Activated CD8-positive, alpha-beta T cell treated with anti-CD3 and anti-CD28 coated beads for 36 hours (primary cell): ENCODE results near the gene GLIS2. TPM values are rescaled to one million over a fixed set of nuclear protein-coding genes. Genes with fewer than 3 reads are reported as not detected.

ENCODE experiments used
- ATAC-seq: fragments of 200-7000 bp; cut with Tn5 transposase; one replicate; pipeline ENCODE4 v1.10.0; 2021; ENCODE audit warnings: mild to moderate bottlenecking, moderate library complexity
- CTCF ChIA-PET: fragments of 350-600 bp; sonication (Branson Sonifier 250); formaldehyde crosslinking; loops from one replicate; lab custom pipeline; 2021; ENCODE audit warnings: antibody characterized with exemption; lab: Charles Lee
- POLR2A ChIA-PET: fragments of 350-600 bp; sonication (Branson Sonifier 250); formaldehyde crosslinking; loops from one replicate; lab custom pipeline; 2021; ENCODE audit warnings: antibody characterized with exemption; lab: Charles Lee
- DNase-seq: peaks from one replicate; pipeline ENCODE4 v3.0.0-alpha.2; 2020
- H3K27ac Mint-ChIP-seq: one replicate; pipeline ENCODE4 v1.8.0; 2021; ENCODE audit warnings: mild to moderate bottlenecking, mixed read lengths
- H3K27me3 Mint-ChIP-seq: one replicate; pipeline ENCODE4 v1.8.0; 2021; ENCODE audit warnings: mixed read lengths
- H3K36me3 Mint-ChIP-seq: one replicate; pipeline ENCODE4 v1.8.0; 2021; ENCODE audit warnings: low read depth, mixed read lengths
- H3K4me1 Mint-ChIP-seq: one replicate; pipeline ENCODE4 v1.8.0; 2021; ENCODE audit warnings: low read depth, mixed read lengths
- H3K4me3 Mint-ChIP-seq: one replicate; pipeline ENCODE4 v1.8.0; 2021; ENCODE audit warnings: mild to moderate bottlenecking, moderate library complexity, mixed read lengths
- H3K9me3 Mint-ChIP-seq: one replicate; pipeline ENCODE4 v1.8.0; 2021; ENCODE audit warnings: mixed read lengths
- intact Hi-C: fragments of 100-400 bp; cut with micrococcal nuclease; formaldehyde crosslinking; loops from one replicate; pipeline ENCODE4 v1.10.0; 2022
- total RNA-seq, 2 experiments: library from RNA; stranded (reverse); gene quantifications; one replicate each; pipeline ENCODE4 v1.2.3, GENCODE V29; 2021
- TF ChIP-seq, protein P1 (sequence below): fragments of 200-600 bp; IDR thresholded peaks from one replicate; pipeline ENCODE4 v1.8.0; 2022; ENCODE audit warnings: antibody characterized with exemption, mild to moderate bottlenecking

The GLIS2 gene
- total RNA-seq, 2 experiments from 2014 or later = 0.49 to 0.77 TPM

DNA sequence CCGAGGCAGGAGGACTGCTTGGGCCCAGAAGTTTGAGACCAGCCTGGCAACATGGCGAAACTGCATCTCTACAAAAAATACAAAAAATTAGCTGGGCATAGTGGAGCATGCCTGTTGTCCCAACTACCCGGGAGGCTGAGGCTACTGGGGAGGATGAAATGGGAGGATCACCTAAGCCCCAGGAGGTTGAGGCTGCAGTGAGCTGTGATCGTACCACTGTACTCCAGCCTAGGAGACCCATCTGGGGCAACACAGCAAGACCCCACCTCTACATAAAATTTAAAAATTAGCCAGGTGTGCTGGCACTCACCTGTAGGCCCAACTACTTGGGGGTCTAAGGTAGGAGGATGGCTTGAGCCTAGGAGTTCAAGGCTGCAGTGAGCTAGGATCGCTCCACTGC is 33.5 kb downstream of the GLIS2 start:
- Mint-ChIP-seq H3K4me1 (peaks cover 31% of the 10 kb centered on the region), H3K9me3 (no peaks in the 10 kb centered on the region), H3K4me3 (peak overlapping the region; percentile 57), H3K27ac (no peak overlapping the region), H3K36me3 (peaks cover 4% of the 10 kb centered on the region), H3K27me3 (no peaks in the 10 kb centered on the region)
- TF ChIP-seq, protein P1, sequence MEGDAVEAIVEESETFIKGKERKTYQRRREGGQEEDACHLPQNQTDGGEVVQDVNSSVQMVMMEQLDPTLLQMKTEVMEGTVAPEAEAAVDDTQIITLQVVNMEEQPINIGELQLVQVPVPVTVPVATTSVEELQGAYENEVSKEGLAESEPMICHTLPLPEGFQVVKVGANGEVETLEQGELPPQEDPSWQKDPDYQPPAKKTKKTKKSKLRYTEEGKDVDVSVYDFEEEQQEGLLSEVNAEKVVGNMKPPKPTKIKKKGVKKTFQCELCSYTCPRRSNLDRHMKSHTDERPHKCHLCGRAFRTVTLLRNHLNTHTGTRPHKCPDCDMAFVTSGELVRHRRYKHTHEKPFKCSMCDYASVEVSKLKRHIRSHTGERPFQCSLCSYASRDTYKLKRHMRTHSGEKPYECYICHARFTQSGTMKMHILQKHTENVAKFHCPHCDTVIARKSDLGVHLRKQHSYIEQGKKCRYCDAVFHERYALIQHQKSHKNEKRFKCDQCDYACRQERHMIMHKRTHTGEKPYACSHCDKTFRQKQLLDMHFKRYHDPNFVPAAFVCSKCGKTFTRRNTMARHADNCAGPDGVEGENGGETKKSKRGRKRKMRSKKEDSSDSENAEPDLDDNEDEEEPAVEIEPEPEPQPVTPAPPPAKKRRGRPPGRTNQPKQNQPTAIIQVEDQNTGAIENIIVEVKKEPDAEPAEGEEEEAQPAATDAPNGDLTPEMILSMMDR = no peak
- DNase-seq (no peak), ATAC-seq (no peak)
- CTCF ChIA-PET = interaction anchor here (0.7 to 3.0 kb wide), 7 partner anchors 9 to 127 kb away, joined by 3 to 16 read pairs (median 8); partner anchors contain the start of genes HMOX2 and TFAP4
- intact Hi-C loops = no loop called here
- POLR2A ChIA-PET = interaction anchor here (0.6 to 2.5 kb wide), 10 partner anchors 9 to 296 kb away, joined by 3 to 10 read pairs (median 4); partner anchors contain the start of genes TFAP4 and VASN

DNA sequence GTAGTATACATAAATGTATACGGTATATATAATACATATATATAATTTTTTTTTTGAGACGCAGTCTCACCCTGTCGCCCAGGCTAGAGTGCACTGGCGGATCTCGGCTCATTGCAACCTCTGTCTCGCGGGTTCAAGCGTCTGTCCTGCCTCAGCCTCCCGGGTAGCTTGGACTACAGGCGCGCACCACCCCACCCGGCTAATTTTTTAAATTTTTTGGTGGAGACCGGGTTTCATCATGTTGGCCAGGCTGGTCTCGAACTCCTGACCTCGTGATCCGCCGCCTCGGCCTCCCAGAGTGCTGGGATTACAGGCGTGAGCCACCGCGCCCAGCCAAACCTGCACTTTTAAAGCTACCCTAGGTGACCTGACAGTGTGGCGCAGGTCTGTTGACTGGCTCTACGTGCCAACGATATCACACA is 34.5 kb downstream of the GLIS2 start:
- Mint-ChIP-seq H3K9me3 (no peaks in the 10 kb centered on the region), H3K27ac (peak overlapping the region; percentile 95), H3K36me3 (peaks cover 4% of the 10 kb centered on the region), H3K27me3 (no peaks in the 10 kb centered on the region), H3K4me1 (peaks cover 29% of the 10 kb centered on the region), H3K4me3 (peak overlapping the region; percentile 96)
- ATAC-seq = peak; percentile 6
- ChIA-PET CTCF (interaction anchor here (0.9 to 3.0 kb wide), 11 partner anchors 8 to 126 kb away, joined by 3 to 16 read pairs (median 4); partner anchors contain the start of genes HMOX2 and TFAP4), POLR2A (interaction anchor here (0.7 to 2.5 kb wide), 12 partner anchors 9 to 82 kb away, joined by 3 to 10 read pairs (median 6); partner anchors contain the start of genes TFAP4 and VASN)
- TF ChIP-seq, protein P1 = no peak
- no peak for DNase-seq
- intact Hi-C loops = loop anchor here (10.0 kb wide), 1 partner anchor 64 kb away; the partner anchor contains the start of gene CORO7

DNA sequence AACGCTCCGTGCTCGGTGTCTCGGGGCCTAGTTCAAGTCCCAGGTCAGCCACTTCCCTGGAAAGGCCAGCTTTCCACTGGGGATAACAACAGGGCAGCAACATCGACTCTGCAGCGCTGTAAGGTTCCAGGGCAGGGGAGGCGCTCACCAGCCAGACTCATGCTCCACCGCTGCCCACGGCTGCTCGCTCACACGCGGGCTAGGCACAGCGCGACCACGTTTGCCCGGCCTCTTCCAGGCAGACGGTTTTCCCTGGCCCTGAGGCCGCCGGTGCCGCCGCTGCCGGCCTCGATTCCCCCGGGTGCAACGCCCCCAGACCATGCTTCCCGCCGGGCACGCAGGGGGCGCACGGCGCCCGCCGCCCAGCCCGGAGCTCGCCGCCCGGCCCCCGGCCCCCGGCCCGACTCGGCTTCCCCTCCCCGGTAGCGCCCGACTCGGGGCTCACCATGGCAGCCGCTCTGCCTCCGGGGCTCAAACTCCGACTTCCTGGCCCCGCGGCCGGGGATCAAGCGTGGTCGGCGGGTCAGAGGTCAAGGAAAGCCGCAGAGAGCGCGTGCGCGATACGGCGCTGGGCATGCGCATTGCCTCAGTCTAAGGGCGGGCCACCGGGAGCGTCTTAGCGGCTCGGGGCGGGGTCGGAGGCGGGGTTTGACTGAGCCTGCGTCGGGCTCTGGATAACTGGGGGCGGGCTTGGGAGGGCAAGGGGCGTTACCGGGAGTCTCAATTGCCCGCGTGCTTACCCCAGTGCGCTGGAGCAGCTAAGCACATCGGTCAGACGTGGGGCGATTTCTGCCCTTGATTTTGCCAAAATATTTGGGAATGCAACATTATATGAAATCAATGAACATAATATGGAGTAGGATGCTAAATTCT is 35.2 kb downstream of the GLIS2 start, which contains the start of gene PAM16:
PAM16 (minus strand) TSS at position 535 of the 873 bp plus-strand sequence; CDS start at position 448, 87 bp downstream.
- DNase-seq = peak; percentile 99
- CTCF ChIA-PET = interaction anchor here (0.8 to 3.8 kb wide), 10 partner anchors 8 to 97 kb away, joined by 3 to 20 read pairs (median 4); partner anchors contain the start of gene TFAP4
- no peaks in the 10 kb centered on the region for H3K27me3 Mint-ChIP-seq
- H3K4me1 Mint-ChIP-seq = peaks cover 29% of the 10 kb centered on the region
- peak; percentile 95 for ATAC-seq
- TF ChIP-seq, protein P1 = no peak
- H3K4me3 Mint-ChIP-seq = peak within 1 kb of the TSS; percentile 96
- intact Hi-C loops = loop anchor here (10.0 kb wide), 1 partner anchor 64 kb away; the partner anchor contains the start of gene CORO7
- no peaks in the 10 kb centered on the region for H3K9me3 Mint-ChIP-seq
- H3K36me3 Mint-ChIP-seq = peaks cover 4% of the 10 kb centered on the region
- POLR2A ChIA-PET = interaction anchor here (0.7 to 2.5 kb wide), 17 partner anchors 8 to 97 kb away, joined by 3 to 10 read pairs (median 4); partner anchors contain the start of genes TFAP4 and VASN
- peak within 1 kb of the TSS; percentile 95 for H3K27ac Mint-ChIP-seq

DNA sequence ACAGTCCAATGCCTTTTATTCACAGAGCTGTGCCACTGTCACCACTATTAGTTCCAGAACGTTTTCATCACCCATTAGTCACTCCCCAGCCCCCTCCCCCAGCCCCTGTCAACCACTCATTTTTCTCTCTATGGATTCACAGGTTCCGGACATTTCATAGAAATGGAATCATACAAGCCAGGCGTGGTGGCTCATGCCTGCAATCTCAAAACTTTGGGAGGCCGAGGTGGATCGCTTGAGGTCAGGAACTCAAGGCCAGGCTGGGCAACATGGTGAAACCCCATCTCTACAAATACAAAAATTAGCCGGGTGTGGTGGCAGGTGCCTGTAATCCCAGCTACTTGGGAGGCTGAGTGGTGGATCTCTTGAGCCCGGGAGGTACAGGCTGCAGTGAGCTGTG is 36.0 kb downstream of the GLIS2 start:
- DNase-seq = peak; percentile 30

More for the DNA sequence above, 36.0 kb downstream of the GLIS2 start:
- H3K4me1 Mint-ChIP-seq = peaks cover 26% of the 10 kb centered on the region
- POLR2A ChIA-PET = interaction anchor here (0.7 to 2.5 kb wide), 6 partner anchors 7 to 98 kb away, joined by 3 to 10 read pairs (median 4); partner anchors contain the start of gene TFAP4
- CTCF ChIA-PET = interaction anchor here (1.5 to 3.8 kb wide), 3 partner anchors 51 to 98 kb away, joined by 4 to 20 read pairs (median 16); no protein-coding TSS in a partner anchor
- TF ChIP-seq, protein P1 = no peak
- H3K27me3 Mint-ChIP-seq = no peaks in the 10 kb centered on the region
- no peak for ATAC-seq
- peak overlapping the region; percentile 95 for H3K27ac Mint-ChIP-seq
- intact Hi-C loops = loop anchor here (10.0 kb wide), 1 partner anchor 63 kb away; the partner anchor contains the start of gene CORO7
- H3K4me3 Mint-ChIP-seq = peak overlapping the region; percentile 96
- H3K9me3 Mint-ChIP-seq = no peaks in the 10 kb centered on the region
- H3K36me3 Mint-ChIP-seq = peaks cover 4% of the 10 kb centered on the region
